ENCODE data around the gene CCDC88B.

The CCDC88B gene

DNA sequence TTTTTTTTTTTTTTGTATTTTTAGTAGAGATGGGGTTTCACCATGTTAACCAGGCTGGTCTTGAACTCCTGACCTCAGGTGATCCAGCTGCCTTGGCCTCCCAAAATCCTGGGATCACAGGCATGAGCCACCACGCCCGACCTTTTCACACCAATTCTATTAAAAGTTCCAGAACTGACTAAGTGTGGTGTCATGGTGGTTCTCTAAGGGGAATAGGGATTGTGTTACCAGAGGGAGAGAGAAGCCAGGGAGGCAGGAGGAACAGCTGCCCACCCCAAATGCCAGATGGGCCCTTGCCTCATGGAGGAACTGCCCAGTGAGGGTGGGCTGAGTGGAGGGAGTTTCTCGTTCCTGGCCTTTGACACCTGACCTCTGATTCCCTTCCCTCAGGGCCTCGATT is 24.9 kb downstream of the CCDC88B start:
- DNase-seq: no peak

DNA sequence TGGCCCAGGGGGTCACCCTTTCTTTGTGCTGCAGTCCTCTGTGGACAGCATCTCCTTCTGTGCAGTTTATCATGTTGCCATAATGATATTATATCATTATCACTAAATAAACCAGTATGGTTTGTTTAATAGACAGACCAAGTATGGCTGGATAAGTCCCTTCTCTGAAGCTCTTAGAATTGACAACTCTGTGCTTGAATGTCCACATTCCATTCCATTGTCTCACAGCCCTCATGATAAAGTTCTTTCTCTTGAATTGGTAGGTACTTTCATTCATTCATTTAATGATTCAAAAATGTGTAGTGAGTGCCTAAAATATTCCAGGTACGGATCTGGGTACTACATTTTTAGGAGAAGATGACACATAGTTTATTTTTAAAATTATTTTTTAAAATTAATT is 26.7 kb downstream of the CCDC88B start:
- DNase-seq: no peak

DNA sequence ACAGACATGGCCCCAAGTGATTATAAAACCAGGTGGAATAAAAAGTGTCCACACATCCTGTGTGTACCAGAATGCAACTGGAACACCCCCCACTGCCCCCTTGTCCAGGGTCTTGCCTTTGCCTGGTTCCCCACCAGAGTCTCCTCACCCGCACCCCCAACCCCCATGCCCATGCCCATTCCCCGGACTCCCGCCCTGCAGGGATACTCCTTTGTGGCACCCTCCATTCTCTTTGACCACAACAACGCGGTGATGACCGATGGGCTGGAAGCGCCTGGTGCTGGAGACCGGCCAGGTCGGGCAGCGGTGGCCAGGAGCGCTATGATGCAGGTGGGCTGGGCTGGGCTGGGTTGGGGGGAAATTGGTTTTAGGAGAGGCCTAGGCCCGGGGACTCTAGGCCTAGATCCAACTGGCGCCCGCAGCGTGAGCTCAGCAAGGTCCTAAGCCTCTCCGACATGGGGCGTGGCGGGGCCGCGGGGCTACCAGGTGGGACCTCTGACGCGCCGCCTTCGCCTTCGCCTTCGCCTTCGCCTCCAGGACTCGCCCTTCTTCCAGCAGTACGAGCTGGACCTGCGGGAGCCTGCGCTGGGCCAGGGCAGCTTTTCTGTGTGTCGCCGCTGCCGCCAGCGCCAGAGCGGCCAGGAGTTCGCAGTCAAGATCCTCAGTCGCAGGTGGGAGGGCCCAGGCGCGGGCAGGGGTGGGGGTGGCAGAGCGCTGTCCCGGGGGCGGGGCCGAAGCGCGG is 28.1 kb downstream of the CCDC88B start:
- DNase-seq: no peak

DNA sequence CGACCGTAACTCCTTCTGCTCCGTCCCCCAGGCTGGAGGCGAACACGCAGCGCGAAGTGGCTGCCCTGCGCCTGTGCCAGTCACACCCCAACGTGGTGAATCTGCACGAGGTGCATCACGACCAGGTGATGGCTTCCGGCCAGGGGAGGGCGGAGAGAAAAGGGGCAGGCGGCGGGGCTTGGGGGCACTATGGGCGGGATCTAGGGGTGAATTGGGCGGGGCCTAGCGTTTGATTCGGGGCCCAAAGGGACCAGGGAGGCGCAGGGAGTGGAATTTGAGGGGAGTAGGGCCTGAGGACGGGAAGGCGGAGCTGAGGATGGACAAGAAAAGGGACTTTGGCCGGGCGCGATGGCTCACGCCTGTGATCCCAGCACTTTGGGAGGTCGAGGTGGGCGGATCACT is 28.7 kb downstream of the CCDC88B start:
- no peak for DNase-seq

DNA sequence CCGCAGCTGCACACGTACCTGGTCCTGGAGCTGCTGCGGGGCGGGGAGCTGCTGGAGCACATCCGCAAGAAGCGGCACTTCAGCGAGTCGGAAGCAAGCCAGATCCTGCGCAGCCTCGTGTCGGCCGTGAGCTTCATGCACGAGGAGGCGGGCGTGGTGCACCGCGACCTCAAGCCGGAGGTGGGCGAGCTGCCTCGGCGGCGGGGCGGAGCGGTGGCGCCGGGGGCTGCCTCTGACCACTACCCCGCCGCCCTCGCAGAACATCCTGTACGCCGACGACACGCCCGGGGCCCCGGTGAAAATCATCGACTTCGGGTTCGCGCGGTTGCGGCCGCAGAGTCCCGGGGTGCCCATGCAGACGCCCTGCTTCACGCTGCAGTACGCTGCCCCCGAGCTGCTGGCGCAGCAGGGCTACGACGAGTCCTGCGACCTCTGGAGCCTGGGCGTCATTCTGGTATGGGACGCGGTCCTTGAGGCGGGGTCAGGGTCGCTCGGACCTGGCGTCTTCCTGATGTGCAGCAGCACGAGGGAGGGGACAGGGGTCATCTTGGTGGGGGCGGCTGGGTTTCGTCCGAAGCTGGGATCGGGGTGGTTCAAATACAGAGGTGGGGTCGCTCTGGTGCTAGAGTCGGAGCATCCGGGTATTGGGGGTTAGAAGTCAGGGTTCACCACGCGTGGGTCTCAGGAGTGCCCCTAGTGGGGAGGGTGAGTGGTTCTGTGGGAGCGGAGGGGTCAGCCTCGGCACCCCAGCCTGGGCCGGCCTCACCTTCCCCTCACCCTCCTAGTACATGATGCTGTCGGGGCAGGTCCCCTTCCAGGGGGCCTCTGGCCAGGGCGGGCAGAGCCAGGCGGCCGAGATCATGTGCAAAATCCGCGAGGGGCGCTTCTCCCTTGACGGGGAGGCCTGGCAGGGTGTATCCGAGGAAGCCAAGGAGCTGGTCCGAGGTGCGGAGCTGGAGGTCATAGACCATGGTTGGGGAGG is 29.7 kb downstream of the CCDC88B start:
- no peak for DNase-seq

DNA sequence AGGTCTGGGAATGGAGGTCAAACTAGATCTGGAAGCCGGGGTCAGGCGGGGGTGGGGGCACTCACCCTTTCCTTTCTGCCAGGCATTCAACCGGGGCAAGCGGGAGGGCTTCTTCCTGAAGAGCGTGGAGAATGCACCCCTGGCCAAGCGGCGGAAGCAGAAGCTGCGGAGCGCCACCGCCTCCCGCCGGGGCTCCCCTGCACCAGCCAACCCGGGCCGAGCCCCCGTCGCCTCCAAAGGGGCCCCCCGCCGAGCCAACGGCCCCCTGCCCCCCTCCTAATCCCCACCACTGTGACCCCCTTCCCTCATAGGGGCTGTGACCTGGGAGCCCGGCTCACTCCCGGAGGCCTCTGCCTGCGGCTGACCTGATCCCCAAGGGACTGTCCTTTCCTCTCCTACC is 31.2 kb downstream of the CCDC88B start:
- no peak for DNase-seq

DNA sequence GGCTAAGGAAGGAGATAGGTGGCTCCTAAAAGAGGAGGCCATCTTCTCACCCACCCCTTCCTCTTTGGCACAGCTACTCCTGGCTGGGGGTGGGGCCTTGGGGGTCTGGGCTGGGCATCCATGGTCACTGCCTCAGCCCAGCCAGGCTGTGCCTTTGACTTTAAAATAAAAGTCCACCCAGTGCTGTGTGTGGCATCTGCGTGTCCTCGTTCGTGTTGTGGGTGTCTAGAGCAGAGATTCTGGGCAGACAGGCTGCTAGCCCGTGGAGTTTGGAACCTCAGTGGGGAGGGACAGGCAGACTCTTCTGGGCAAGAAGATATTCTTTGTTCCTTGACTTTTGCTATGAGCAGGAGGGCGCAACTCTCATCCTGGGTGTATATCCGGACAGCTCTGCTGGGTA is 32.0 kb downstream of the CCDC88B start:
- no peak for DNase-seq

DNA sequence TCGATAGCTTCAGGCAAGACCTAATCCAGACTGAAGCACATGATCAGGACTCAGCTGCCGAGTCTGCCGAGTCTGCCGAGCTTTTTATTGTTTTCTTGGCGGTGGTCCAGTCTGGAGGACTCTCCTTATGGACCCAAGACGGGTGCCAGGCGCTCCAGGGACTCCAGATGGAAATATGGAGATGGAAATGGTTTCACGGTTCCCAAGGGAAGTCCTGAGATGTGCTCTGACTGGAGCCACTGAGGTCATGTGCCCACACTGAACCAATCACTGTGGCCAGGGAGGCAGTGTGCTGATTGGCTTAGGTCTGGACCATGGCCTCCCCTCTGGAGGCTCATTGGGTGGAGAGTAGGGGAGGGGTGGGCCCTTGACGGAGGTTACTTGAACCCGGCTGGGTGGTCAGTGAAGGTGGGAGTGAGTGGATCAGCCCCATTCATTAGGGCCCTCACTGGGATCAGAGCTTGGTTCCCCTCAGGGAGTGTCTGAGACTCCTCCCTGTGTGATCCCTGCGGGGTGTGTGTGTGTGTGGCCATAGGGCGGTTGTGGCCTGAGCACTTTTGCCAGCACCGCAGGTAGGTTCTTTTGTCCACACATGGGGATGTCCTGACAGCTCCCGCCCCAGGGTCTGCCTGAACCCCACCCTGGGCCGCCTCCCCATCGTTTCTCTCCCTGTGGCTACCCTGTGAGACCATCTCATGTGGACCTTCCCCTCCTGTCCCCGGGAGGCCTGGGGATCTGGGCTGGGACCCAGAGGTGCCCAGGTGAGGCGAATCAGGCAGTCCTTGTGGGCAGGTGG is 33.0 kb downstream of the CCDC88B start:
- DNase-seq: no peak

DNA sequence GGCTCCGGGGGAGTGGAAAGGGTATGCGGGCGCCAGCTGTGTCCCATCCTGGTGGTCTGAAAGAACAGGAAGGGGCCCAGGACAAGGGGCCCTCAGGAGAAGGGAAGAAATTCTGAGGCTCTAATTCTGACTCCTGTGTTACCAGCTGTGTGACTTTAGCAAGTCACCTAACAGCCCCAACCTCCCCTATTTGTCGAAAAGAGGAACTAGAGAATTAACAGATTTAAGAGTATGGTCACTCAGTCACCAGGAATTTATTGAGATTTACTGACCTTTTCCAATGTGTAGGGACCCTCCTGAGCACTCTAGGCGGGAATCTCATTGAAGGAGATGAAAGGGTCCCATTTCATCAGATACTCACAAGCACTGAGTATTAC is 33.6 kb downstream of the CCDC88B start:
- no peak for DNase-seq

DNA sequence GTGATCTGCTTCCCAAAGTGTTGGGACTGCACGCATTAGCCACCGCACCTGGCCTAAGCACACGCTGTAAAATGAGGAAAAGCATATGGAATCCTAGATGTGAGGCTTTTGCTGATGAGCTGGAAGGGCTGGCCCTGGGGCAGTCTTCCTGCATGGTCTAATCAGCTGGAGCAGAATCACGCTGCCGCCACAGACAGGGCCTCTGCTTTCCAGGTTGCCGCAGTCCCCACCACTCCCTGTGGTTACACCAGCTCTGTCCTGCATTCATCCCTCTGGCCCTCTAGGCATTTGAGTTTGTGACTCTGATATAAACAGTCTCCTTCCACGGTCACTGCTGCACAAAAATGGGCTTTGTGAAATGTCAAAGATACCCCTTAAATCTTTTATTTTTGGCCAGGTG is 36.1 kb downstream of the CCDC88B start:
- no peak for DNase-seq

DNA sequence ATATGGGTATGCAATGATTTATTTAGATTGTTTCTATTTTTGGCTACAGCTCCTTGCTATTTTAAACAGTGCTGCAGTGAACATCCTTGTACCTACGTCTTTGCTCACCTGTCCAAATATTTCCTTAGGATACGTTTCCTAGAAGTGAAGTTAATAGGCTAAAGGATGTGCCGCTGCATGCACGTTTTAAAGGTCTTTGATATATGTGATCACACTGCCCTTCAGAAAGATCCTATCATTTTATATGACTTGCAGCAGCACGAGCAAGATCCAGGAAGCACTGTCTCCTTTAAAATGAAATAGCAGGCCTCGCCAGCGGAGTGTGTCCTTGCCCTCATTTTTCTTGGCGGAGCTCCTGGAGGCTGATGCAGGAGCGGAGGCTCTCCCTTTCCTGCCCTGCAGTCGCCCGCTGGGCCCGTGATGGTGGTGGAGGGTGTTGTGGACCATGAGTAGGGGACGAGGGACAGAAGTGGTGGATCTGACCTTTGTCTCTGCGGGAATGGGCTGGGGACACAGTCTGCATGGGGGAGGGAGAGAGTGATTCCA is 38.4 kb downstream of the CCDC88B start:
- DNase-seq: no peak

DNA sequence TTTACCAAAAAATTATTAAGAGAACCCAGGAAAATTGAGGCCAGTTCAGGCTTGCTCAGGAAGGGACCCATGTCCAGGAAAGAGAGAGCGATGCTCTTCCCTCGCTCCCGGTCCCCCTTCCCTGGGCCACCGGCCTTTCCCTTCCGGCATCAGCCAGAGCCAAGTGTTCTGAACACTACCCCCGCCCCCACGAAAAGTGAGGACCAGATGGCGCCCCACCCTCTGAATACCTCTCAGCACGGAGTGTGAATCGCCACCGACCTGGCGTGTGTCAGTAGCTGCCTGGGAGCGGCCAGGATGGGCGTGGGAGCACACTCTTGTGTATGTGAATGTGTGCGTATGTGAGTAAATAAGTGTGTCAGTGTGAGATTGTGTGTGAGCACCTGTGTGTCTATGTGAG is 39.2 kb downstream of the CCDC88B start:
- no peak for DNase-seq

DNA sequence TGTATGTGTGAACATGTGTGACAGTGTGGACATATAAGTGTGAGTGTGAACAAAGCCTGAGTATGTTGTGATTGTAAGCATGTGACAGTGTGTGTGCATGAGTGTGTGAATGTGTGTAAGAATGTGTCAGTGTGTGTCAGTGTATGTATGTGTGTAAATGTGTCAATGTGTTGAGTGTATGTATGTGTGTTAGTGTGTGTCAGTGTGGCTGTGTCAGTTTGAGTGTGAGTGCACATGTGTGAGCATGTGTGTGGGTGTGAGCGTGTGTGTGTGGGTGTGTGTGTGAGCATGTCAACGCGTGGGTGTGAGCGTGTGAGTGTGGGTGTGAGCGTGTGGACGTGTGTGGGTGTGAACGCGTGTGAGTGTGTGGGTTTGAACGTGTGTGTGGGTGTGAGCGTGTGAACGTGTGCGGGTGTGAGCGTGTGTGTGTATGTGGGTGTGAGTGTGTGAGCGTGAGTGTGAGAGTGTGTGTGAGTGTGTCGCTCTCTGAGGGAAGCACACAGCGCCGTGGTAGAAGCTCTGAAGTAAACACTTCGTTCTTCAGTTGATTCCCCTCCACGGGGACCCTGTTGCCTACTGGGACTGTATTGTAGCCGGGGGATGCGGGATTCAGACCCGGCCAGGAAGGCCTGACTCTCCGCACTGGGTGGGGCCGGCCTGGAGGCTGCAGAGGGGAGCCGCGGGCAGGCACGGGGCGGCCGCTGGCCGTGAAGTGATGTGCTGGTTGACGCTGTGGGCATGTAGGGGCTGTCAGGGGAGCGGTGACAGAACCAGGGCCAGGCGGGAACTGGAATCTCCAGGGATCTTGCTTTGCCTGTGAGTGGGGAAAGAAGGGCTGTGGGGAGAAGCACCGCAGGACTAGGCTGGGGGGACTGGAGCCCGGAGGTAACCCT is 40.1 kb downstream of the CCDC88B start:
- no peak for DNase-seq

DNA sequence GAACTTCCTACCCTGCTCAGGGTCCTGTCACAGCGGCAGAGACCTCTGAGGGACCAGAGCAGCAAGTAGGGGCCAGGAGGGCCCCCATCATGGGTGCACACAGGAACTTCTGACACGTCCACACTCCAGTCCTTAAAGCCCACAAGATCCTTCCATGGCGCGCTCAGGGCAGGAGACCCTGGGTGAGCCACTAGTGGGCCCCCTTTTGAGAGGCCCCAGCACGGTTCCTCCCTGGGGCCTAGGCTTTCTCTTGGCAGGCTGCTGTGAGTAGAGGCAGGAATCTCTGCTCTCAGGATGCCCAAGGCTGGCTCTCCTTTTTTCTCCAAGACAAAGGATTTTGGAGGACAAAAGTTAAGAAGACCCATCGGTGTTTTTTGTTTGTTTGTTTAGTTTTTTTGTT is 41.3 kb downstream of the CCDC88B start:
- DNase-seq: no peak

DNA sequence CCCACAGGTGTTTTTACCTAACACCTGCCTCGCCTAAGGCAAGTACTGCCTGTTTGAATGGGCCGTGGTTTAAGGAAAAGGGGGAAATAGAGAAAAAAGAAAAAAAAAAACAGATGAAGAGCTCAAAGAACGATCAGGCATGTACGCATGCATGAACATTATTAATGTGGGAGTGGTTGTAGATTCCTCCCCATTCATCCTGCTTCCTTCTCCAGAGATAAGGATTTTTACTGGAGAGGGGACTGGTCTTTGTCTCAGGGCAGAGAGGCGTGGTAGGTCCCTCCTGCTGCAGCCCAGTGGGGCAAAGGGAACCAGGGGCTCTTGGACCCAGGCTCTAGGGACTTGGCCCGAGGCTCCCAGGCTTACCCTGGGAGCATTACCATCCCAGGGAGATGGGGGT is 42.0 kb downstream of the CCDC88B start:
- no peak for DNase-seq

DNA sequence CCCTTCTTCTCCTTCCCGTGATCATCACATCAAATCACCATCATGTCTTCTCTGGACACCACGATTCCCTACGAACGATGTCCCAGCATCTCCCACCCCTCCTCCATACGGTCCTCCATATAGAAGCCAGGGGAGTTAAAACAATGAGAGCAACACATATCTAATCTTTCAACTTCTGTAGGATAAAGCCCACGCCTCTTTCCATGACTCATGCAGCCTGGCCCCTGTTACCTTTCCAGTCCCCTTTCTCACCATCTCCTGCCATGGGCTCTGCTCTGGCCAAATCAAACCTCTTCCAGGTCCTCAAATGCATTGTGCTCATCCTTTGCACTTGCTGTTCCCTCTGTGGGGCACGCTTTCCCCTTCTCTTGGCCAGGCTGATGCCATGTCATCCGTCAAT is 42.6 kb downstream of the CCDC88B start:
- no peak for DNase-seq

DNA sequence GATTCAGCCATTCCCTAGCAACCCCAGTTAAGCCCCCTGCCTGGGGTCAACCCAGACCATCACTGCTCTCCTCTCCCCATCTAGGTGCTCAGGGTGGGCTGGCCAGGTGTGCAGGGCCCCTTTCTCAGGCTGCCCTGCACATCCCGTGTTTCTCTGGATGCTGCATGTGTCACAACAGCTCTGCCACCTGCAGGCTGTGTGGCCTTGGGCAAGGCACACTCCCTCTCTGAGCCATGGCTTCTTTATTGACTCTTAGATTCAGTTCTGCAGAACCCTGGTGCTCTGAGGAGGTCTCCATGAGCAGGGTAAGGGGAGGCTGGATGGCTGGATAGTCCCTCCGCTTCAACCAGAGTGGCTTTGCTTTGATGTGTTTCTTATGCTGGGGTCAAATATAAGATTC is 43.6 kb downstream of the CCDC88B start:
- no peak for DNase-seq

DNA sequence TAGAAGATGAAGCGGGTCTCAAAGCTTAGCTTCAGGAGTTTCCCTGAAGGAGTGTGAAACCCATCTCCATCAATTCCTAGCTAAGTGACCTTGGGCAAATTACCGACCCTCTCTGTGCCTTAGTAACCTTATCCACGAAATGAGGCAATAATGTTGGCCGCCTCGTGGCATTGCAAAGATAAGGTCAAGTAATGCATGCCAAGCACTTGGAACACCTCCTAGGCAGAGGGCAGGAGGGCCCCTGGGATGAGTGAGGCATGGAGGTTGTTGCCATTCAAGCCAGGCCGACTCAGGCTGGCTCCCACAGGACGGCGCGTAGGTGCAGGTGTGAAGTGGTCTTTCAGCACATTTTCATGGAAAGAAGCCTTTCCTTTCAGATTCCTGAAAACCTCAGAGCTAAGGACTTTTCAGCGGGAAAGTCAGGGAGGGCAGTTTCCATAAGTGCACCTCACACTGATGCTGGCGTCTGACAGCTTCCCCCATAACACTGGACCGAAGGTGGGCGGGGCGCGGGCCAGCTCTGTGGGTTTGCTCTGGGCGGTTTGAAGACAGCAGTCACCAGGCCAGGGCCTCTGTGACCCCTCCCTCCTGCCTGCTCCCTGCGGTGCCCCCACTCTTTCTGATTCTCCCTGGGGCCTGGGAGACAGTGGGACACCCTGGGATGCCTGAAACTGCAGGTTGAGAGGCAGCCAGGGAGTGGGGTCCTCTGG is 44.2 kb downstream of the CCDC88B start:
- DNase-seq: no peak

DNA sequence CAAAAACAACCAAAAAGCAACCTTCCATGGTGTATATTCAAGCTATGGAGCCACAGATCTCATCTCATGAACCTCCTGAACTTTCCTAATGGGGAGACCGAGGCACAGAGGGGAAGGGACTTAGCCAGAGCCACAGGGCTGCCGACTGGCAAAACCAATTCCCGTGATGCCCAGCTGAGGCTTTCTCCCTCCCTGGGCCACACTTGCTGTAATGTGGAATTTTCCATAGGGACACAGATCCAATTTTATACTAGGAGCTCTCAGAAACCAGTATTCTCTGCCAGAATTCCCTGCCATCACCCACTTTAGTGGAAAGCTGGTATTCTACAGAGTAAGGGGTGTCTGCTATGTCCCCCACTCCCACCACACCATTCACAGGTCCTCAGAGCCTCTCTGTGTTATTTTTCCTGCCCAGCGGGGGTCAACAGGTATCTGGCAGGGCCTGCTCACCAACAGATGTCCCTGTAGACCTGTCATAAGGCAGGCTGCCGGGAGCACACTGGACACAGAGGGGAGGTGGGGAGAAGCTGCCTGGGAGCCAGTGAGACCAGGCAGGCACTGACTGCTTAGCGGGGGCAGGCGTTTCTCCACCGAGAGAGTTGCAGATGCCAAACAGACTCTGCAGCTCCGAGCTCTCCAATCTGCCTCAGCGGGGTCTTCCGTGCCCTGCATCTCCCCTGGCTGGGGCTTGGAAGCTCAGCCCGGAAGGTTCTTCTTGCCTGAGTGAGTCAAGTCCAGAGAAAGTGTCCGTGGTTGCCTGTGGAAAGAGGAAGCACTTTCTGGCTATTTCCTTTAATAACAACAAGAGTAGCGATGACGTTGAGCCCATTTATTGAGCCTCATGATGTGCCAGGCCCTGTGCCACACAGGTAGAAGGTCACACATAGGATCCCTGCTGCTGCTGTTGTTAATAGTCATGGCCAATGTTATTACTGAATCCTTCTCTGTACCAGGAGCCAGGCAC is 45.3 kb downstream of the CCDC88B start:
- no peak for DNase-seq

Measured in activated CD4-positive, CD25-positive, alpha-beta regulatory T cell treated with anti-CD3 and anti-CD28 coated beads, Interleukin-2, amount 50 U/mL, for 72 hours (primary cell).